ENCODE results near the gene PSG6. TPM values are rescaled to one million over a fixed set of nuclear protein-coding genes. Genes with fewer than 3 reads are reported as not detected.

PSG6 gene
- total and polyA plus RNA-seq, 2 of the 8 experiments (the other 6 are each of a cell fraction or from before 2014, with no cell fraction given): not detected

DNA sequence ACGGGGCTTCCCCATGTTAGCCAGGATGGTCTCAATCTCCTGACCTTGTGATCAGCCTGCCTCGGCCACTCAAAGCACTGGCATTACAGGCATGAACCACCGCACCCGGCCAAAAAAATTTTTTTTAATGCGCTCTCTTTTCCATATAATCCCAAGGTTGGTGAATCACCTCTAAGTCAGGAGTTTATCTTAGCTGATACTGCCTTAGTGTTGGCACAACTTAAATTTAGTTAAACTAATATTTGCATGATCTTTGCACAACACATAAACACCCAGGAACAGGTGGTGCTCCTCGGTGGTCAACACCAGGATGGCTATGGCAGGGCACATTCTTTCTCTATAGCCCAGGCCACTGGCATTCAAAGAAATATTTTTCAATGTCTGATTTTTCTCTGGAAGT, 43.4 kb upstream of the PSG6 start:
- FAIRE-seq: no peak
- H2BK12ac ChIP-seq (ENCODE audit: low read depth, low read length): no peak overlapping the region
- no peak overlapping the region for H3K56ac ChIP-seq (replicated peaks; ENCODE audit: insufficient read length, low read depth, low read length)
- no peak overlapping the region for H4K5ac ChIP-seq (ENCODE audit: insufficient read length, low read depth, low read length)
- peaks cover 8 to 42% of the 10 kb centered on the region in 2 experiments for H3K9me3 ChIP-seq (ENCODE audit: insufficient read depth in 2 of 2, low read depth in 1 of 2, low read length in 1 of 2)
- H3K27ac ChIP-seq (ENCODE audit: low read depth, low read length): no peak overlapping the region
- H2AFZ ChIP-seq (ENCODE audit: low read length): no peak overlapping the region
- TF ChIP-seq EGR1 (IDR thresholded peaks at IDR 0.05; ENCODE audit: borderline replicate concordance, low read depth, low read length) (no peak), SRF (IDR thresholded peaks at IDR 0.05; ENCODE audit: low read depth, low read length) (no peak), CEBPB (IDR thresholded peaks at IDR 0.05; ENCODE audit: low read depth, low read length) (no peak), MAFK (IDR thresholded peaks at IDR 0.05; ENCODE audit: low read depth, low read length) (no peak), CHD1 (IDR thresholded peaks at IDR 0.05; ENCODE audit: low read depth, low read length) (no peak), SP2 (IDR thresholded peaks at IDR 0.05; ENCODE audit: low read length) (no peak)
- TF ChIP-seq, protein P1, sequence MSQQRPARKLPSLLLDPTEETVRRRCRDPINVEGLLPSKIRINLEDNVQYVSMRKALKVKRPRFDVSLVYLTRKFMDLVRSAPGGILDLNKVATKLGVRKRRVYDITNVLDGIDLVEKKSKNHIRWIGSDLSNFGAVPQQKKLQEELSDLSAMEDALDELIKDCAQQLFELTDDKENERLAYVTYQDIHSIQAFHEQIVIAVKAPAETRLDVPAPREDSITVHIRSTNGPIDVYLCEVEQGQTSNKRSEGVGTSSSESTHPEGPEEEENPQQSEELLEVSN (IDR thresholded peaks at IDR 0.05): no peak
- TF ChIP-seq, protein P2, sequence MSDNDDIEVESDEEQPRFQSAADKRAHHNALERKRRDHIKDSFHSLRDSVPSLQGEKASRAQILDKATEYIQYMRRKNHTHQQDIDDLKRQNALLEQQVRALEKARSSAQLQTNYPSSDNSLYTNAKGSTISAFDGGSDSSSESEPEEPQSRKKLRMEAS (IDR thresholded peaks at IDR 0.05): no peak
- 91% methylated on average over 6 of the region's 6 CpGs; no CpG with 5 or more reads in 1 of the 2 experiments for WGBS, 2 experiments (ENCODE audit: extremely low coverage in 1 of 2, insufficient coverage in 1 of 2, insufficient read length in 1 of 2, insufficient replicate concordance in 2 of 2, low coverage in 1 of 2, low lambda C conversion rate in 2 of 2, missing lambda C conversion rate in 1 of 2)
- H3K27me3 ChIP-seq (replicated peaks in 1 of 4; ENCODE audit: control insufficient read depth in 3 of 4, extremely low read depth in 1 of 4, insufficient read depth in 3 of 4, low read length in 3 of 4): no peaks in the 10 kb centered on the region
- no peak overlapping the region for H3K18ac ChIP-seq (ENCODE audit: extremely low read depth, low read length)
- H4K20me1 ChIP-seq (replicated peaks in 1 of 2; ENCODE audit: control insufficient read depth in 1 of 2, insufficient read depth in 2 of 2, low read length in 2 of 2): no peaks in the 10 kb centered on the region
- POLR2A ChIA-PET (ENCODE audit: partially characterized antibody): no interaction called here
- no peaks in the 10 kb centered on the region for H3K23me2 ChIP-seq (ENCODE audit: low read depth, low read length)
- no peak overlapping the region for H3K9ac ChIP-seq (replicated peaks in 1 of 4; ENCODE audit: extremely low read depth in 1 of 4, low read depth in 3 of 4, low read length in 3 of 4)
- H4K8ac ChIP-seq (ENCODE audit: extremely low read depth, insufficient read depth, low read length): no peak overlapping the region
- no peak overlapping the region for H3K4me3 ChIP-seq (ENCODE audit: extremely low read depth in 1 of 4, insufficient read depth in 2 of 4, low read depth in 3 of 4, low read length in 4 of 4)
- no peaks in the 10 kb centered on the region for H3K79me2 ChIP-seq (ENCODE audit: control insufficient read depth in 1 of 2, insufficient read depth in 2 of 2, low read length in 2 of 2)
- H3K4ac ChIP-seq (replicated peaks; ENCODE audit: insufficient read length, low read depth, low read length): no peak overlapping the region
- no peaks in the 10 kb centered on the region for H3K79me1 ChIP-seq (ENCODE audit: low read depth, low read length)
- no peak overlapping the region for H3K14ac ChIP-seq (ENCODE audit: insufficient read length)
- H2BK15ac ChIP-seq (ENCODE audit: low read length): no peak overlapping the region
- H2BK5ac ChIP-seq (ENCODE audit: low read depth, low read length): no peak overlapping the region
- no peak overlapping the region for H3K23ac ChIP-seq (ENCODE audit: insufficient read length)
- H3K4me2 ChIP-seq (ENCODE audit: insufficient read depth in 1 of 2, low read depth in 2 of 2, low read length in 2 of 2): no peak overlapping the region
- no peaks in the 10 kb centered on the region for H3K4me1 ChIP-seq (replicated peaks in 1 of 4; ENCODE audit: control insufficient read depth in 3 of 4, insufficient read depth in 4 of 4, low read length in 3 of 4)
- no peak overlapping the region for H2AK5ac ChIP-seq (ENCODE audit: low read depth, low read length)
- no peak overlapping the region for H4K91ac ChIP-seq (replicated peaks; ENCODE audit: insufficient read length, low read length)
- CTCF ChIA-PET (ENCODE audit: partially characterized antibody): no interaction called here
- no peaks in the 10 kb centered on the region for H3K36me3 ChIP-seq (ENCODE audit: control insufficient read depth in 2 of 4, insufficient read depth in 4 of 4, low read length in 3 of 4)
- no peak overlapping the region for H2BK20ac ChIP-seq (ENCODE audit: low read length)
- no peak overlapping the region for H2BK120ac ChIP-seq (replicated peaks; ENCODE audit: low read depth, low read length)
- no peak for DNase-seq (ENCODE audit: low read depth in 1 of 2, low spot score in 2 of 2)

Measured in H1 (cell line).